H1 (cell line): Measurements from ENCODE around the gene KPNA4. TPM values are rescaled to one million over a fixed set of nuclear protein-coding genes. Genes with fewer than 3 reads are reported as not detected.

Source experiments
- CHD7 ChIP-seq: fragments of 300-600 bp; sonication (generic); IDR thresholded peaks from 2 replicates; pipeline ENCODE4 v1.7.1; 2012; ENCODE audit warnings: low read length, moderate library complexity, mild to moderate bottlenecking, inconsistent platforms; ENCODE audit not compliant: insufficient replicate concordance
- JUND ChIP-seq: IDR thresholded peaks from 2 replicates; pipeline ENCODE4 v1.6.1; 2011; ENCODE audit warnings: mild to moderate bottlenecking, improper control_type of control experiment, low read length
- MAFK ChIP-seq: IDR thresholded peaks from 2 replicates; pipeline ENCODE4 v1.6.1; 2012; ENCODE audit warnings: low read depth, mild to moderate bottlenecking, improper control_type of control experiment, low read length
- RAD21 ChIP-seq, 2 experiments: IDR thresholded peaks in 1 of 2; conservative IDR thresholded peaks in 1 of 2; 2 replicates each; pipeline ENCODE4 v1.6.1; 2011; ENCODE audit warnings: low read depth in 2 of 2, low read length in 2 of 2, improper control_type of control experiment in 1 of 2, inconsistent platforms in 1 of 2, mild to moderate bottlenecking in 1 of 2, moderate library complexity in 1 of 2
- polyA plus RNA-seq, 7 experiments: library from polyadenylated mRNA; depleted of rRNA in 3 of 7; stranded (reverse) in 5 of 7; unstranded in 2 of 7; fragments of >200 nt in 5 of 7; fragments of 200-250 nt in 2 of 7; gene quantifications; 1 replicate in 5 of 7; 2 replicates in 1 of 7; 4 replicates in 1 of 7; pipeline versions ENCODE4 v1.2.1 to v1.2.3, GENCODE V29; 2011 to 2013; ENCODE audit warnings: missing spikeins in 2 of 7, mixed read lengths in 2 of 7
- total RNA-seq: library from RNA; stranded (reverse); fragmentation: NEBNext Ultra II Directional; extraction: Animal tissue kit (Norgen Biotek cat#: 25700); gene quantifications from 2 replicates; pipeline ENCODE4 v1.2.1, GENCODE V29; 2021
- TF ChIP-seq, protein P1 (sequence below), 3 experiments: IDR thresholded peaks; 1 replicate in 2 of 3; 2 replicates in 1 of 3; pipeline versions ENCODE4 v1.5.1 to v1.6.1; 2011; ENCODE audit warnings: low read length in 3 of 3, mild to moderate bottlenecking in 3 of 3, inconsistent platforms in 2 of 3, low read depth in 1 of 3, moderate library complexity in 1 of 3; ENCODE audit not compliant: insufficient read depth in 1 of 3; ENCODE audit errors: control extremely low read depth in 1 of 3

Gene KPNA4
- total and polyA plus RNA-seq, 2 of the 8 experiments (the other 6 are each of a cell fraction or from before 2014, with no cell fraction given): 13.2 to 81.9 TPM

GRCh38 chr3:160486459-160486869, 78.9 kb downstream of the KPNA4 start (continued):
- peak; percentile 52 for TF ChIP-seq CHD7
- peak in 1 of 2 experiments; percentile 19; a peak in 3 of 4 replicates for TF ChIP-seq RAD21 (IDR thresholded peaks at IDR 0.05 in 1 of 2, conservative IDR thresholded peaks at IDR 0.05 in 1 of 2; ENCODE audit: low read depth in 2 of 2, low read length in 2 of 2)
- TF ChIP-seq JUND: no peak
- TF ChIP-seq MAFK: no peak
- TF ChIP-seq, protein P1, sequence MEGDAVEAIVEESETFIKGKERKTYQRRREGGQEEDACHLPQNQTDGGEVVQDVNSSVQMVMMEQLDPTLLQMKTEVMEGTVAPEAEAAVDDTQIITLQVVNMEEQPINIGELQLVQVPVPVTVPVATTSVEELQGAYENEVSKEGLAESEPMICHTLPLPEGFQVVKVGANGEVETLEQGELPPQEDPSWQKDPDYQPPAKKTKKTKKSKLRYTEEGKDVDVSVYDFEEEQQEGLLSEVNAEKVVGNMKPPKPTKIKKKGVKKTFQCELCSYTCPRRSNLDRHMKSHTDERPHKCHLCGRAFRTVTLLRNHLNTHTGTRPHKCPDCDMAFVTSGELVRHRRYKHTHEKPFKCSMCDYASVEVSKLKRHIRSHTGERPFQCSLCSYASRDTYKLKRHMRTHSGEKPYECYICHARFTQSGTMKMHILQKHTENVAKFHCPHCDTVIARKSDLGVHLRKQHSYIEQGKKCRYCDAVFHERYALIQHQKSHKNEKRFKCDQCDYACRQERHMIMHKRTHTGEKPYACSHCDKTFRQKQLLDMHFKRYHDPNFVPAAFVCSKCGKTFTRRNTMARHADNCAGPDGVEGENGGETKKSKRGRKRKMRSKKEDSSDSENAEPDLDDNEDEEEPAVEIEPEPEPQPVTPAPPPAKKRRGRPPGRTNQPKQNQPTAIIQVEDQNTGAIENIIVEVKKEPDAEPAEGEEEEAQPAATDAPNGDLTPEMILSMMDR (IDR thresholded peaks at IDR 0.05; ENCODE audit: control extremely low read depth in 1 of 3, insufficient read depth in 1 of 3, low read depth in 1 of 3, low read length in 3 of 3): peak in 1 of 3 experiments; percentile 27; a peak in 2 of 4 replicates
